Ishikawa (cell line): ENCODE measurements around the gene KCNK3.

Experiments
- MAX ChIP-seq: IDR thresholded peaks from 2 replicates; pipeline ENCODE4 v1.6.1; 2012
- NFIC ChIP-seq: IDR thresholded peaks from 2 replicates; pipeline ENCODE4 v1.6.1; 2012
- TCF12 ChIP-seq: IDR thresholded peaks from 2 replicates; pipeline ENCODE4 v1.6.1; 2012; ENCODE audit warnings: low read depth

DNA sequence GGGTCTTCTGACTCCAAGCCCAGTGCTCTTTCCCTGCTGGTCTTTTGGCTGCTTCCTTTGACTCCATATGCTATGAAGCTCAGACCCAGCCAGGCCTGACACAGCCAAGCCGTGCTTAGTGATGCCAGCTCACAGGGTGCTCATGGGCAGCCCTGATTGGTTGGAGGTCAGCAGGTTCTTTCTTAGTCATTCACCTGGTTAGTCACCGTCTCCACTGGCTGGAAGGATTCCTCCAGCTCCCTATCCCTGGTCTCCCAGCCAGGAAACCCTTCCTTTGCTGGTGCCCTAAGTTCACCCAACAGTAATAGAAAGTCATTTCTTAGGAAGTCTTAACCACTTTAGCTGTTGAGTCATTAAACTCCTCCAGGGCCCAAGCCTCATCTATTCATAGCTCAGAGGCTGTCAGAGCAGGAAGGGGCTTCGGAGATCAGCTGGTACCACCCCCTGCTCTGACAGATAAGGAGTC lies 3.9 kb downstream of the KCNK3 start:
- TF ChIP-seq NFIC, result no peak
- TF ChIP-seq TCF12, result no peak
- no peak for TF ChIP-seq MAX
